Body of pancreas (tissue), 4 donors: Measurements from ENCODE around the gene GRID1. TPM values are rescaled to one million over a fixed set of nuclear protein-coding genes. Genes with fewer than 3 reads are reported as not detected.
"Not testable (repeated sequence)": the region's sequence is repeated elsewhere in the genome, so short reads cannot be mapped to it uniquely, and the experiment has no call there.

Source experiments
- ATAC-seq: fragments of 150-250 bp; one replicate; pipeline ENCODE4 v1.9.1; 2016
- DNase-seq, 4 donors: peaks; one replicate each; pipeline ENCODE4 v3.0.0-alpha.2; 2019
- H3K27ac ChIP-seq, 4 donors: fragments of 200-600 bp; sonication (generic); 1 replicate in 3 of 4; 2 replicates in 1 of 4; pipeline versions ENCODE4 v1.5.1 to v1.6.1; 2016 to 2019; ENCODE audit warnings: mild to moderate bottlenecking in 1 of 4, mixed read lengths in 1 of 4, moderate library complexity in 1 of 4
- H3K27me3 ChIP-seq, 2 donors: fragments of 200-600 bp; sonication (generic); one replicate each; pipeline ENCODE4 v1.6.0; 2016; ENCODE audit warnings: mild to moderate bottlenecking in 1 of 2
- H3K36me3 ChIP-seq, 2 donors: fragments of 200-600 bp; sonication (generic); replicated peaks in 1 of 2; 2 replicates each; pipeline ENCODE4 v1.5.1; 2016; ENCODE audit warnings: low read depth in 2 of 2; ENCODE audit not compliant: insufficient read depth in 1 of 2
- H3K4me1 ChIP-seq: fragments of 200-600 bp; sonication (generic); one replicate; pipeline ENCODE4 v1.6.0; 2016
- H3K4me3 ChIP-seq, 2 donors: fragments of 200-600 bp; sonication (generic); 1 replicate in 1 of 2; 2 replicates in 1 of 2; pipeline ENCODE4 v1.5.1; 2016 to 2019
- H3K9me3 ChIP-seq, 3 donors: fragments of 200-600 bp; sonication (generic); 1 replicate in 2 of 3; 2 replicates in 1 of 3; pipeline ENCODE4 v1.5.1; 2016
- POLR2A ChIP-seq, 3 donors: fragments of 450-650 bp; IDR thresholded peaks; one replicate each; pipeline ENCODE4 v1.6.1; 2016; ENCODE audit warnings: antibody characterized with exemption in 3 of 3, mild to moderate bottlenecking in 2 of 3
- WGBS, 2 donors: methylation state at CpG; one replicate each; pipeline ENCODE4 v1.1.5; 2017; 5-methylcytosine and 5-hydroxymethylcytosine counted together
- intact Hi-C: fragments of 100-400 bp; cut with DNase I; formaldehyde crosslinking; loops from one replicate; pipeline ENCODE4 v1.15.1; 2023
- total RNA-seq, 2 donors: library from RNA; depleted of rRNA; stranded (reverse); fragments of >200 nt; gene quantifications; one replicate each; pipeline ENCODE4 v1.1.0, GENCODE V29; 2016
- TF ChIP-seq, protein P1 (sequence below), 7 experiments: fragments of 450-650 bp in 4 of 7; fragments of 200-600 bp in 3 of 7; sonication (generic) in 3 of 7; IDR thresholded peaks; one replicate each; pipeline ENCODE4 v1.5.1; 2016 to 2019; ENCODE audit warnings: antibody characterized with exemption in 7 of 7

The GRID1 gene
- total RNA-seq, 2 donors from 2014 or later: 1.0 to 1.6 TPM

DNA sequence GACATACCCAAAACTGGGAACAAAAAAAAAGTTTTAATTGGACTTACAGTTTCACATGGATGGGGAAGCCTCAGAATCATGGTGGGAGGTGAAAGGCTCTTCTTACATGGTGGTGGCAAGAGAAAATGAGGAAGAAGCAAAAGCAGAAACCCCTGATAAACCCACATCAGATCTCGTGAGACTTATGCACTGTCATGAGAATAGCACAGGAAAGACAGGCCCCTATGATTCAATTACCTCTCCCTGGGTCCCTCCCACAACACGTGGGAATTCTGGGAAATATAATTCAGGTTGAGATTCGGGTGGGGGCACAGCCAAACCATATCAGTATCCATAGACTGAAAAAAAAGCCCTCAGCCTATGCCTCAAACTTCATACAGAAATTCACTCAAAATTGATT is 647.2 kb downstream of the GRID1 start:
- intact Hi-C loops: no loop called here
- Histone ChIP-seq H3K27me3 (no peaks in the 10 kb centered on the region), H3K36me3 (no peaks in the 10 kb centered on the region), H3K27ac (no peak overlapping the region), H3K4me3 (no peak overlapping the region), H3K9me3 (no peaks in the 10 kb centered on the region), H3K4me1 (no peaks in the 10 kb centered on the region)
- no peak for DNase-seq
- ATAC-seq: no peak
- TF ChIP-seq, protein P1, sequence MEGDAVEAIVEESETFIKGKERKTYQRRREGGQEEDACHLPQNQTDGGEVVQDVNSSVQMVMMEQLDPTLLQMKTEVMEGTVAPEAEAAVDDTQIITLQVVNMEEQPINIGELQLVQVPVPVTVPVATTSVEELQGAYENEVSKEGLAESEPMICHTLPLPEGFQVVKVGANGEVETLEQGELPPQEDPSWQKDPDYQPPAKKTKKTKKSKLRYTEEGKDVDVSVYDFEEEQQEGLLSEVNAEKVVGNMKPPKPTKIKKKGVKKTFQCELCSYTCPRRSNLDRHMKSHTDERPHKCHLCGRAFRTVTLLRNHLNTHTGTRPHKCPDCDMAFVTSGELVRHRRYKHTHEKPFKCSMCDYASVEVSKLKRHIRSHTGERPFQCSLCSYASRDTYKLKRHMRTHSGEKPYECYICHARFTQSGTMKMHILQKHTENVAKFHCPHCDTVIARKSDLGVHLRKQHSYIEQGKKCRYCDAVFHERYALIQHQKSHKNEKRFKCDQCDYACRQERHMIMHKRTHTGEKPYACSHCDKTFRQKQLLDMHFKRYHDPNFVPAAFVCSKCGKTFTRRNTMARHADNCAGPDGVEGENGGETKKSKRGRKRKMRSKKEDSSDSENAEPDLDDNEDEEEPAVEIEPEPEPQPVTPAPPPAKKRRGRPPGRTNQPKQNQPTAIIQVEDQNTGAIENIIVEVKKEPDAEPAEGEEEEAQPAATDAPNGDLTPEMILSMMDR (IDR thresholded peaks at IDR 0.05): no peak
- no peak for TF ChIP-seq POLR2A (IDR thresholded peaks at IDR 0.05)
- 55 to 59% methylated on average over 3 of the region's 3 CpGs for WGBS, 2 donors

DNA sequence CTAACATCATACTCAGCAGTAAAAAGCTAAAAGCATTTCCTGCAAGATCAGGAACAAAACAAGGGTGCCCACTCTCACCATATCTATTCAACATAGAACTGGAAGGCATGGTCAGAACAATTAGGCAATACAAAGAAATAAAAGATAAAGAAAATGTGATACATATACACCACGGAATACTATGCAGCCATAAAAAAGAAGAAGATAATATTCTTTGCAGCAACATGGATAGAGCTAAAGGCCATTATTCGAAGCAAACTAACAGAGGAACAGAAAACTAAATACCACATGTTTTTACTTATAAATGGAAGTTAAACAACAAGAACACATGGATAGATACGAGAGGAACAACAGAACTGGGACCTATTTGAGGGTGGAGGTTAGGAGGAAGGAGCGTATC is 652.7 kb downstream of the GRID1 start:
- Histone ChIP-seq H3K36me3 (no peaks in the 10 kb centered on the region), H3K4me1 (no peaks in the 10 kb centered on the region), H3K4me3 (no peak overlapping the region), H3K9me3 (no peaks in the 10 kb centered on the region), H3K27me3 (no peaks in the 10 kb centered on the region), H3K27ac (no peak overlapping the region)
- 60 to 70% methylated on average over 4 of the region's 4 CpGs for WGBS, 2 donors
- no peak for TF ChIP-seq POLR2A (IDR thresholded peaks at IDR 0.05)
- TF ChIP-seq, protein P1 (IDR thresholded peaks at IDR 0.05): no peak
- intact Hi-C loops: no loop called here
- no peak for DNase-seq
- ATAC-seq: no peak

DNA sequence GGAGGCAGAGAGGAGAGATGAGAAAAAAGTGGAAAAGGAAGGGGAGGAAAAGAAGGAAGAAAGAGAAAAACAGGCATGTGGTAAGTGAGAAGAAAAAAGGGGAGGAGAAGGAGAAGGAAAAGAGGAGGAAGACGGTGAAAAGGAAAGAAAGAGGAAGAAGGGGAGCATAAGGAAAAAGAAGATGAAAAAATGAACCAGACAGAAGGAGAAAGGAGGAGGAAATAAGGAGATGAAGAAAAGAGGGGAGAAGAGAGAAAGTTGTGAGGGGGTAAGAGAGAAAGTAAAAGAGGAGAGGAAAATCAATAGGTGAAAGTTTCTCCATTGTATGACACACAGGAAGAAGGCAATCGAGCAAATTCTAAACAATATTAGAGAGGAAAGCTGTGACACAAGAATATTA is 663.8 kb downstream of the GRID1 start:
- ATAC-seq: no peak
- no peaks in the 10 kb centered on the region for H3K9me3 ChIP-seq

DNA sequence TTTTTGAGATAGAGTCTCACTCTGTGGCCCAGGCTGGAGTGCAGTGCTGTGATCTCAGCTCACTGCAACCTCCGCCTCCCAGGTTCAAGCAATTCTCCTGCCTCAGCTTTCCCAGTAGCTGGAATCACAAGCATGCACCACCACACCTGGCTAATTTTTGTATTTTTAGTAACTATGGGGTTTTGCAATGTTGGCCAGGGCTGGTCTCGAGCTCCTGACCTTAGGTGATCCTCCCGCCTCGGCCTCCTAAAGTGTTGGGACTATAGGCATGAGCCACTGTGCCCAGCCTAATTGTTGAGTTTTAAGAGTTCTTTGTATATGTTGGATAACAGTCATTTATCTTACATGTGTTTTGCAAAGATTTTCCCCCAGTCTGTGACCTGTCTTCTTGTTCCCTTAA is 667.5 kb downstream of the GRID1 start:
- H3K27ac ChIP-seq, H3K4me1 ChIP-seq, H3K9me3 ChIP-seq, ATAC-seq, intact Hi-C loops, H3K4me3 ChIP-seq, DNase-seq, H3K27me3 ChIP-seq, H3K36me3 ChIP-seq: not testable (repeated sequence)
- 75 to 84% methylated on average over 4 of the region's 4 CpGs for WGBS, 2 donors

More for the DNA sequence above, 663.8 kb downstream of the GRID1 start:
- no peak overlapping the region for H3K4me3 ChIP-seq
- H3K36me3 ChIP-seq: no peaks in the 10 kb centered on the region
- no peaks in the 10 kb centered on the region for H3K4me1 ChIP-seq
- no peak for DNase-seq
- intact Hi-C loops: no loop called here
- TF ChIP-seq, protein P1 (IDR thresholded peaks at IDR 0.05): no peak
- no peak for TF ChIP-seq POLR2A (IDR thresholded peaks at IDR 0.05)
- no peak overlapping the region for H3K27ac ChIP-seq
- H3K27me3 ChIP-seq: peaks cover 0 to 4% of the 10 kb centered on the region in 2 donors
- 67 to 71% methylated on average over 2 of the region's 2 CpGs for WGBS, 2 donors

DNA sequence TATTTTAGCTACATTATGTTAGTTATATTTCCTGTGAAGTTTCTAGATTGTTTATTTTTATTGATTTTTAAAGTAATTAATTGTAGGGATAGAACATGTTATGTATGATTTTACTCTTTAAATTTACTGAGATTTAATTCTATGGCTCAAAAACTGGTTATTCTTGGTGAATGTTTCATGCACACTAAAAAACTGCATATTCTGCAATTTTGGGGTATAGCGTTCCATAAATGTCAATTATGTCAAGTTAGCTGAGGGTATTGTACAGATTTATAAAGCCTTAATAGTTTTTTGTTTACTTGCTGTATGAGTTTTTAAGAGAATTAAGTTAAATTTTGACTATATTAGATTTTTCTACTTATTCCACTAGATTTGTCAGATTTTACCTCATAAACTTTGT is 669.7 kb downstream of the GRID1 start:
- Histone ChIP-seq H3K9me3 (no peaks in the 10 kb centered on the region), H3K4me1 (no peaks in the 10 kb centered on the region), H3K27me3 (peaks cover 0 to 4% of the 10 kb centered on the region in 2 donors), H3K36me3 (no peaks in the 10 kb centered on the region), H3K4me3 (no peak overlapping the region), H3K27ac (no peak overlapping the region)
- no peak for TF ChIP-seq POLR2A (IDR thresholded peaks at IDR 0.05)
- TF ChIP-seq, protein P1 (IDR thresholded peaks at IDR 0.05): no peak
- DNase-seq (no peak), ATAC-seq (no peak)
- 92 to 95% methylated on average over 1 of the region's 1 CpG for WGBS, 2 donors
- intact Hi-C loops: no loop called here
